Liver (tissue), 3 donors: Measurements from ENCODE around the gene COBL.

Experiments
- GABPA ChIP-seq, 2 donors: IDR thresholded peaks in 1 of 2; conservative IDR thresholded peaks in 1 of 2; 2 replicates each; pipeline ENCODE4 v1.6.1; 2016; ENCODE audit warnings: antibody characterized with exemption in 2 of 2, mild to moderate bottlenecking in 1 of 2, moderate library complexity in 1 of 2
- RAD21 ChIP-seq, 2 donors: IDR thresholded peaks; 2 replicates each; pipeline ENCODE4 v1.6.1; 2016; ENCODE audit warnings: antibody characterized with exemption in 2 of 2, mild to moderate bottlenecking in 2 of 2
- TAF1 ChIP-seq: conservative IDR thresholded peaks from 2 replicates; pipeline ENCODE4 v1.6.1; 2016; ENCODE audit warnings: antibody characterized with exemption, mild to moderate bottlenecking
- YY1 ChIP-seq: IDR thresholded peaks from 2 replicates; pipeline ENCODE4 v1.6.1; 2016; ENCODE audit warnings: antibody characterized with exemption, mild to moderate bottlenecking
- TF ChIP-seq, protein P1 (sequence below): fragments of 150-350 bp; IDR thresholded peaks from 2 replicates; pipeline ENCODE4 v1.5.1; 2017; ENCODE audit warnings: improper control_type of control experiment, low read depth, low read length; ENCODE audit not compliant: missing input control
- TF ChIP-seq, protein P2 (sequence below): IDR thresholded peaks from 2 replicates; pipeline ENCODE4 v1.6.1; 2016; ENCODE audit warnings: antibody characterized with exemption
- TF ChIP-seq, protein P3 (sequence below): IDR thresholded peaks from 2 replicates; pipeline ENCODE4 v1.6.1; 2016; ENCODE audit warnings: antibody characterized with exemption, mild to moderate bottlenecking
- TF ChIP-seq, protein P4 (sequence below): IDR thresholded peaks from 2 replicates; pipeline ENCODE4 v1.6.1; 2016; ENCODE audit warnings: antibody characterized with exemption
- donor health status: healthy.
- donor health status: healthy.

DNA sequence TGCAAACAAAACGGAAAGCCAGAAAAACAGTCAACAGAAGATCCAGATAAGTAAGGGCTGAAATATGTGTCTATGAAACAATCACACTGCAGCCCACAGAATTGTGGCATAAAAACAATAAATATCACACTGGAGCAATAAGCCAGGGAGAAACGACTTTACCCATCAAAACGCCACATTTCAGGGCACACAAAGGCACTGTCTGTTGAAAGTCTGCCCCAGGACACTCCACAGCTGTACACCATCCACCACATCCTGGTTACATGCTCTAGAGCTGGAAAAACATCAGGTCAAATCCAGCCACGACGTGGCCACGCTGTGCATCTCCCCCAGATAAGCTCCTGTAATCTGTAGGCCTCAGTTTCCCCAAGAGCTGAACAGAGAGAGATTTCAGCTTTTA is 88.7 kb downstream of the COBL start:
- TF ChIP-seq, protein P1, sequence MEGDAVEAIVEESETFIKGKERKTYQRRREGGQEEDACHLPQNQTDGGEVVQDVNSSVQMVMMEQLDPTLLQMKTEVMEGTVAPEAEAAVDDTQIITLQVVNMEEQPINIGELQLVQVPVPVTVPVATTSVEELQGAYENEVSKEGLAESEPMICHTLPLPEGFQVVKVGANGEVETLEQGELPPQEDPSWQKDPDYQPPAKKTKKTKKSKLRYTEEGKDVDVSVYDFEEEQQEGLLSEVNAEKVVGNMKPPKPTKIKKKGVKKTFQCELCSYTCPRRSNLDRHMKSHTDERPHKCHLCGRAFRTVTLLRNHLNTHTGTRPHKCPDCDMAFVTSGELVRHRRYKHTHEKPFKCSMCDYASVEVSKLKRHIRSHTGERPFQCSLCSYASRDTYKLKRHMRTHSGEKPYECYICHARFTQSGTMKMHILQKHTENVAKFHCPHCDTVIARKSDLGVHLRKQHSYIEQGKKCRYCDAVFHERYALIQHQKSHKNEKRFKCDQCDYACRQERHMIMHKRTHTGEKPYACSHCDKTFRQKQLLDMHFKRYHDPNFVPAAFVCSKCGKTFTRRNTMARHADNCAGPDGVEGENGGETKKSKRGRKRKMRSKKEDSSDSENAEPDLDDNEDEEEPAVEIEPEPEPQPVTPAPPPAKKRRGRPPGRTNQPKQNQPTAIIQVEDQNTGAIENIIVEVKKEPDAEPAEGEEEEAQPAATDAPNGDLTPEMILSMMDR = no peak
- TF ChIP-seq GABPA (IDR thresholded peaks at IDR 0.05 in 1 of 2, conservative IDR thresholded peaks at IDR 0.05 in 1 of 2) = no peak
- TF ChIP-seq, protein P2, sequence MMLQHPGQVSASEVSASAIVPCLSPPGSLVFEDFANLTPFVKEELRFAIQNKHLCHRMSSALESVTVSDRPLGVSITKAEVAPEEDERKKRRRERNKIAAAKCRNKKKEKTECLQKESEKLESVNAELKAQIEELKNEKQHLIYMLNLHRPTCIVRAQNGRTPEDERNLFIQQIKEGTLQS = no peak
- TF ChIP-seq YY1 = no peak
- TF ChIP-seq, protein P3, sequence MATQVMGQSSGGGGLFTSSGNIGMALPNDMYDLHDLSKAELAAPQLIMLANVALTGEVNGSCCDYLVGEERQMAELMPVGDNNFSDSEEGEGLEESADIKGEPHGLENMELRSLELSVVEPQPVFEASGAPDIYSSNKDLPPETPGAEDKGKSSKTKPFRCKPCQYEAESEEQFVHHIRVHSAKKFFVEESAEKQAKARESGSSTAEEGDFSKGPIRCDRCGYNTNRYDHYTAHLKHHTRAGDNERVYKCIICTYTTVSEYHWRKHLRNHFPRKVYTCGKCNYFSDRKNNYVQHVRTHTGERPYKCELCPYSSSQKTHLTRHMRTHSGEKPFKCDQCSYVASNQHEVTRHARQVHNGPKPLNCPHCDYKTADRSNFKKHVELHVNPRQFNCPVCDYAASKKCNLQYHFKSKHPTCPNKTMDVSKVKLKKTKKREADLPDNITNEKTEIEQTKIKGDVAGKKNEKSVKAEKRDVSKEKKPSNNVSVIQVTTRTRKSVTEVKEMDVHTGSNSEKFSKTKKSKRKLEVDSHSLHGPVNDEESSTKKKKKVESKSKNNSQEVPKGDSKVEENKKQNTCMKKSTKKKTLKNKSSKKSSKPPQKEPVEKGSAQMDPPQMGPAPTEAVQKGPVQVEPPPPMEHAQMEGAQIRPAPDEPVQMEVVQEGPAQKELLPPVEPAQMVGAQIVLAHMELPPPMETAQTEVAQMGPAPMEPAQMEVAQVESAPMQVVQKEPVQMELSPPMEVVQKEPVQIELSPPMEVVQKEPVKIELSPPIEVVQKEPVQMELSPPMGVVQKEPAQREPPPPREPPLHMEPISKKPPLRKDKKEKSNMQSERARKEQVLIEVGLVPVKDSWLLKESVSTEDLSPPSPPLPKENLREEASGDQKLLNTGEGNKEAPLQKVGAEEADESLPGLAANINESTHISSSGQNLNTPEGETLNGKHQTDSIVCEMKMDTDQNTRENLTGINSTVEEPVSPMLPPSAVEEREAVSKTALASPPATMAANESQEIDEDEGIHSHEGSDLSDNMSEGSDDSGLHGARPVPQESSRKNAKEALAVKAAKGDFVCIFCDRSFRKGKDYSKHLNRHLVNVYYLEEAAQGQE = no peak
- no peak for TF ChIP-seq RAD21 (IDR thresholded peaks at IDR 0.05)
- TF ChIP-seq, protein P4, sequence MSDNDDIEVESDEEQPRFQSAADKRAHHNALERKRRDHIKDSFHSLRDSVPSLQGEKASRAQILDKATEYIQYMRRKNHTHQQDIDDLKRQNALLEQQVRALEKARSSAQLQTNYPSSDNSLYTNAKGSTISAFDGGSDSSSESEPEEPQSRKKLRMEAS = no peak
- no peak for TF ChIP-seq TAF1
